Measurements from ENCODE around the gene LEKR1. TPM values are rescaled to one million over a fixed set of nuclear protein-coding genes. Genes with fewer than 3 reads are reported as not detected.

LEKR1 gene
- total RNA-seq, 2 experiments from 2014 or later, result 0.16 TPM; not detected in 1

- H3K9me2 ChIP-seq (ENCODE audit: insufficient read depth, low read length), result no peaks in the 10 kb centered on the region
- peak; percentile 79 for DNase-seq (ENCODE audit: low spot score)
- intact Hi-C loops (cut with micrococcal nuclease; ENCODE audit: unreplicated experiment), result loop anchor here (1.0 to 5.0 kb wide), 5 partner anchors 104 to 931 kb away; partner anchors contain the start of gene TIPARP
- ChIA-PET CTCF (ENCODE audit: unreplicated experiment) (interaction anchor here (1.4 kb wide), 1 partner anchor 406 kb away, joined by 5 read pairs; no protein-coding TSS in a partner anchor), POLR2A (interaction anchor here (0.6 kb wide), 1 partner anchor 419 kb away, joined by 3 read pairs; no protein-coding TSS in a partner anchor)
- no peaks in the 10 kb centered on the region for H3K79me2 ChIP-seq (ENCODE audit: insufficient read depth, low read depth, low read length)
- TF ChIP-seq CTCF (conservative IDR thresholded peaks at IDR 0.05; ENCODE audit: low read length) (peak; percentile 96), EZH2phosphoT487 (IDR thresholded peaks at IDR 0.05; ENCODE audit: borderline replicate concordance, low read depth, low read length) (no peak)
- H3K9me3 ChIP-seq (ENCODE audit: low read length), result no peaks in the 10 kb centered on the region
- no TSS peak for BruUV-seq (replicated peaks)
- no peaks in the 10 kb centered on the region for H3K36me3 ChIP-seq (ENCODE audit: insufficient read depth, low read length)
- peak overlapping the region; percentile 56; the same call in 1 of the 2 replicates for H2AFZ ChIP-seq (ENCODE audit: low read length)
- H3K4me3 ChIP-seq (ENCODE audit: low read depth, low read length, poor library complexity, severe bottlenecking), result no peak overlapping the region
- H4K20me1 ChIP-seq (ENCODE audit: insufficient read depth, low read length), result no peaks in the 10 kb centered on the region
- H3K27ac ChIP-seq (ENCODE audit: low read depth, low read length, poor library complexity, severe bottlenecking), result no peak overlapping the region
- peak overlapping the region; percentile 56 for H3K4me2 ChIP-seq (ENCODE audit: low read length)
- peaks cover 3% of the 10 kb centered on the region for H3K4me1 ChIP-seq (ENCODE audit: insufficient read depth, low read length, poor library complexity, severe bottlenecking)
Observed at GRCh38 chr3:157081626-157082210, 255.6 kb downstream of the LEKR1 start.

GRCh38 chr3:157082305-157082982, 256.3 kb downstream of the LEKR1 start:
- Histone ChIP-seq H2AFZ (ENCODE audit: low read length) (peak overlapping the region; percentile 56; the same call in 1 of the 2 replicates), H3K27ac (ENCODE audit: low read depth, low read length, poor library complexity, severe bottlenecking) (no peak overlapping the region), H3K36me3 (ENCODE audit: insufficient read depth, low read length) (no peaks in the 10 kb centered on the region), H4K20me1 (ENCODE audit: insufficient read depth, low read length) (no peaks in the 10 kb centered on the region), H3K4me1 (ENCODE audit: insufficient read depth, low read length, poor library complexity, severe bottlenecking) (peaks cover 3% of the 10 kb centered on the region), H3K9me3 (ENCODE audit: low read length) (no peaks in the 10 kb centered on the region), H3K9me2 (ENCODE audit: insufficient read depth, low read length) (no peaks in the 10 kb centered on the region), H3K4me2 (ENCODE audit: low read length) (peak overlapping the region; percentile 56), H3K4me3 (ENCODE audit: low read depth, low read length, poor library complexity, severe bottlenecking) (no peak overlapping the region), H3K79me2 (ENCODE audit: insufficient read depth, low read depth, low read length) (no peaks in the 10 kb centered on the region)
- BruUV-seq (replicated peaks), result no TSS peak
- POLR2A ChIA-PET, result interaction anchor here (0.6 to 0.7 kb wide), 4 partner anchors 46 to 740 kb away, joined by 3 to 8 read pairs (median 3); no protein-coding TSS in a partner anchor
- CTCF ChIA-PET (ENCODE audit: unreplicated experiment), result interaction anchor here (1.4 kb wide), 1 partner anchor 407 kb away, joined by 5 read pairs; no protein-coding TSS in a partner anchor
- DNase-seq (ENCODE audit: low spot score), result no peak
- no peak for TF ChIP-seq CTCF (conservative IDR thresholded peaks at IDR 0.05; ENCODE audit: low read length)
- no peak for TF ChIP-seq EZH2phosphoT487 (IDR thresholded peaks at IDR 0.05; ENCODE audit: borderline replicate concordance, low read depth, low read length)
- intact Hi-C loops (cut with micrococcal nuclease; ENCODE audit: unreplicated experiment), result loop anchor here (5.0 kb wide), 3 partner anchors 105 to 545 kb away; no protein-coding TSS in a partner anchor

All from OCI-LY7 (cell line).